Liver (tissue), 9 donors: ENCODE data around the gene PDE4D. TPM values are rescaled to one million over a fixed set of nuclear protein-coding genes. Genes with fewer than 3 reads are reported as not detected.

Source experiments
- DNase-seq: peaks from one replicate; pipeline ENCODE4 v3.0.0-alpha.2; 2017; ENCODE audit warnings: low spot score
- H3K27ac ChIP-seq, 2 donors: one replicate each; pipeline ENCODE4 v1.7.0; 2013; ENCODE audit warnings: inconsistent platforms in 2 of 2, low read length in 2 of 2, control low read depth in 1 of 2, low read depth in 1 of 2, mild to moderate bottlenecking in 1 of 2
- H3K27me3 ChIP-seq, 4 donors: one replicate each; pipeline versions ENCODE4 v1.6.1 to v1.7.0; 2013; ENCODE audit warnings: low read length in 3 of 4, inconsistent platforms in 1 of 4, mild to moderate bottlenecking in 1 of 4, moderate library complexity in 1 of 4; ENCODE audit not compliant: control insufficient read depth in 4 of 4, insufficient read depth in 4 of 4
- H3K36me3 ChIP-seq, 4 donors: one replicate each; pipeline versions ENCODE4 v1.6.1 to v1.7.0; 2013; ENCODE audit warnings: low read length in 3 of 4, mild to moderate bottlenecking in 3 of 4, low read depth in 1 of 4, moderate library complexity in 1 of 4; ENCODE audit not compliant: control insufficient read depth in 4 of 4, insufficient read depth in 3 of 4
- H3K4me1 ChIP-seq, 4 donors: one replicate each; pipeline versions ENCODE4 v1.6.1 to v1.7.0; 2013; ENCODE audit warnings: low read length in 3 of 4, mild to moderate bottlenecking in 3 of 4, moderate library complexity in 1 of 4; ENCODE audit not compliant: control insufficient read depth in 4 of 4, insufficient read depth in 4 of 4
- H3K4me3 ChIP-seq, 3 donors: one replicate each; pipeline versions ENCODE4 v1.6.1 to v1.7.0; 2013; ENCODE audit warnings: low read length in 3 of 3, control low read depth in 1 of 3, low read depth in 1 of 3, mild to moderate bottlenecking in 1 of 3
- H3K9ac ChIP-seq, 2 donors: one replicate each; pipeline ENCODE4 v1.7.0; 2013; ENCODE audit warnings: low read length in 2 of 2, mild to moderate bottlenecking in 2 of 2, moderate library complexity in 2 of 2, control low read depth in 1 of 2, low read depth in 1 of 2
- H3K9me3 ChIP-seq, 4 donors: one replicate each; pipeline versions ENCODE4 v1.6.1 to v1.7.0; 2013; ENCODE audit warnings: low read length in 3 of 4; ENCODE audit not compliant: control insufficient read depth in 4 of 4
- EGR1 ChIP-seq, 2 donors: IDR thresholded peaks; 2 replicates each; pipeline ENCODE4 v1.6.1; 2016 to 2018; ENCODE audit warnings: antibody characterized with exemption in 2 of 2, low read depth in 2 of 2
- FOXA1 ChIP-seq: IDR thresholded peaks from 2 replicates; pipeline ENCODE4 v1.6.1; 2016; ENCODE audit warnings: antibody characterized with exemption
- FOXA2 ChIP-seq: IDR thresholded peaks from 2 replicates; pipeline ENCODE4 v1.6.1; 2016; ENCODE audit warnings: antibody characterized with exemption
- GABPA ChIP-seq, 2 donors: IDR thresholded peaks in 1 of 2; conservative IDR thresholded peaks in 1 of 2; 2 replicates each; pipeline ENCODE4 v1.6.1; 2016; ENCODE audit warnings: antibody characterized with exemption in 2 of 2, mild to moderate bottlenecking in 1 of 2, moderate library complexity in 1 of 2
- HNF4A ChIP-seq, 2 donors: conservative IDR thresholded peaks; 2 replicates each; pipeline ENCODE4 v1.6.1; 2016; ENCODE audit warnings: antibody characterized with exemption in 2 of 2, mild to moderate bottlenecking in 2 of 2
- HNF4G ChIP-seq: IDR thresholded peaks from 2 replicates; pipeline ENCODE4 v1.6.1; 2016; ENCODE audit warnings: antibody characterized with exemption
- JUND ChIP-seq, 2 donors: IDR thresholded peaks; 2 replicates each; pipeline ENCODE4 v1.6.1; 2016; ENCODE audit warnings: antibody characterized with exemption in 2 of 2
- NR2F2 ChIP-seq: IDR thresholded peaks from 2 replicates; pipeline ENCODE4 v1.6.1; 2016; ENCODE audit warnings: antibody characterized with exemption
- RAD21 ChIP-seq, 2 donors: IDR thresholded peaks; 2 replicates each; pipeline ENCODE4 v1.6.1; 2016; ENCODE audit warnings: antibody characterized with exemption in 2 of 2, mild to moderate bottlenecking in 2 of 2
- RXRA ChIP-seq, 2 donors: IDR thresholded peaks; 2 replicates each; pipeline ENCODE4 v1.6.1; 2017 to 2018; ENCODE audit warnings: antibody characterized with exemption in 2 of 2, mild to moderate bottlenecking in 1 of 2
- SP1 ChIP-seq: IDR thresholded peaks from 2 replicates; pipeline ENCODE4 v1.6.1; 2018; ENCODE audit warnings: antibody characterized with exemption, mild to moderate bottlenecking
- TAF1 ChIP-seq: conservative IDR thresholded peaks from 2 replicates; pipeline ENCODE4 v1.6.1; 2016; ENCODE audit warnings: antibody characterized with exemption, mild to moderate bottlenecking
- YY1 ChIP-seq: IDR thresholded peaks from 2 replicates; pipeline ENCODE4 v1.6.1; 2016; ENCODE audit warnings: antibody characterized with exemption, mild to moderate bottlenecking
- WGBS: extraction: QIAGEN DNeasy Blood & Tissue Kit; methylation state at CpG from one replicate; pipeline ENCODE4 v1.1.7; 2013; 5-methylcytosine and 5-hydroxymethylcytosine counted together
- polyA plus RNA-seq, 2 donors: library from polyadenylated mRNA; stranded (reverse) in 1 of 2; unstranded in 1 of 2; fragments of 200-250 nt in 1 of 2; fragments of >200 nt in 1 of 2; fragmentation: Nextera tagmentation in 1 of 2; extraction: Ambion mirVana in 1 of 2; gene quantifications; one replicate each; pipeline versions ENCODE4 v1.2.1 to v1.2.3, GENCODE V29; 2013 to 2015
- total RNA-seq, 2 donors: library from RNA; depleted of rRNA; stranded (reverse); fragments of >200 nt; gene quantifications; one replicate each; pipeline ENCODE4 v1.2.3, GENCODE V29; 2014
- TF ChIP-seq, protein P1 (sequence below): IDR thresholded peaks from 2 replicates; pipeline ENCODE4 v1.6.1; 2016; ENCODE audit warnings: antibody characterized with exemption
- TF ChIP-seq, protein P2 (sequence below): IDR thresholded peaks from 2 replicates; pipeline ENCODE4 v1.6.1; 2016; ENCODE audit warnings: antibody characterized with exemption
- TF ChIP-seq, protein P3 (sequence below): IDR thresholded peaks from 2 replicates; pipeline ENCODE4 v1.6.1; 2016; ENCODE audit warnings: antibody characterized with exemption, mild to moderate bottlenecking
- TF ChIP-seq, protein P4 (sequence below): fragments of 150-350 bp; IDR thresholded peaks from 2 replicates; pipeline ENCODE4 v1.5.1; 2017; ENCODE audit warnings: improper control_type of control experiment, low read depth, low read length; ENCODE audit not compliant: missing input control
- TF ChIP-seq, protein P5 (sequence below): IDR thresholded peaks from 2 replicates; pipeline ENCODE4 v1.6.1; 2016; ENCODE audit warnings: antibody characterized with exemption
- donor health status: healthy.
- donor health status: healthy.
- donor health status: healthy.
- donor health status: healthy.
- donor health status: healthy.

Gene PDE4D
- total and polyA plus RNA-seq, 4 donors = 0.67 to 11.9 (median 6.5) TPM

DNA sequence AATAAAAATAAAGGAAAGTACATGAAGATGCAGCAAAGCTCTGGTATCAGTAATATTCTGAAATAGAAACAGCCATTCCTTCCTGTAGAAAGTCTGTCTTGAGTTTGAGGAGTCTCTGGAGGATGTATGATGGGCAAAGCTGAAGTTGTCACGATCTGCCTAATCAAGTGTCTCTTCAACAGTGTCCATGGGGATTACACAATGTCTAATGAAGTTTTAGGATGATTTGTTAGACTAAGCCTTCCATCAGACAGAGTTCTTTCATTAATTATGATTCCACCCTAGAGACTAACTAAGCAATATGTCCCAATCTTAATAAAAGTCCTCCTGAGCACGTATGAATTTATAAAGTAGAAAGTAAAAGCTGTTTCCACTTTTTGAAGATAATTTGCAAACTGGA, 26.9 kb downstream of the PDE4D start:
- 66% methylated on average over 2 of the region's 2 CpGs for WGBS
- Histone ChIP-seq H3K27me3 (peaks cover 0 to 4% (median 0%) of the 10 kb centered on the region in 4 donors), H3K36me3 (no peaks in the 10 kb centered on the region), H3K4me3 (no peak overlapping the region), H3K27ac (no peak overlapping the region), H3K9me3 (no peaks in the 10 kb centered on the region), H3K4me1 (peaks cover 3 to 14% (median 11%) of the 10 kb centered on the region in 4 donors), H3K9ac (no peak overlapping the region)
- TF ChIP-seq, protein P1, sequence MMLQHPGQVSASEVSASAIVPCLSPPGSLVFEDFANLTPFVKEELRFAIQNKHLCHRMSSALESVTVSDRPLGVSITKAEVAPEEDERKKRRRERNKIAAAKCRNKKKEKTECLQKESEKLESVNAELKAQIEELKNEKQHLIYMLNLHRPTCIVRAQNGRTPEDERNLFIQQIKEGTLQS = no peak
- TF ChIP-seq TAF1 = no peak
- TF ChIP-seq NR2F2 = no peak
- no peak for TF ChIP-seq FOXA2
- no peak for TF ChIP-seq YY1
- TF ChIP-seq GABPA (IDR thresholded peaks at IDR 0.05 in 1 of 2, conservative IDR thresholded peaks at IDR 0.05 in 1 of 2) = no peak
- TF ChIP-seq, protein P2, sequence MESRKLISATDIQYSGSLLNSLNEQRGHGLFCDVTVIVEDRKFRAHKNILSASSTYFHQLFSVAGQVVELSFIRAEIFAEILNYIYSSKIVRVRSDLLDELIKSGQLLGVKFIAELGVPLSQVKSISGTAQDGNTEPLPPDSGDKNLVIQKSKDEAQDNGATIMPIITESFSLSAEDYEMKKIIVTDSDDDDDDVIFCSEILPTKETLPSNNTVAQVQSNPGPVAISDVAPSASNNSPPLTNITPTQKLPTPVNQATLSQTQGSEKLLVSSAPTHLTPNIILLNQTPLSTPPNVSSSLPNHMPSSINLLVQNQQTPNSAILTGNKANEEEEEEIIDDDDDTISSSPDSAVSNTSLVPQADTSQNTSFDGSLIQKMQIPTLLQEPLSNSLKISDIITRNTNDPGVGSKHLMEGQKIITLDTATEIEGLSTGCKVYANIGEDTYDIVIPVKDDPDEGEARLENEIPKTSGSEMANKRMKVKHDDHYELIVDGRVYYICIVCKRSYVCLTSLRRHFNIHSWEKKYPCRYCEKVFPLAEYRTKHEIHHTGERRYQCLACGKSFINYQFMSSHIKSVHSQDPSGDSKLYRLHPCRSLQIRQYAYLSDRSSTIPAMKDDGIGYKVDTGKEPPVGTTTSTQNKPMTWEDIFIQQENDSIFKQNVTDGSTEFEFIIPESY = no peak
- no peak for TF ChIP-seq HNF4A (conservative IDR thresholded peaks at IDR 0.05)
- TF ChIP-seq, protein P3, sequence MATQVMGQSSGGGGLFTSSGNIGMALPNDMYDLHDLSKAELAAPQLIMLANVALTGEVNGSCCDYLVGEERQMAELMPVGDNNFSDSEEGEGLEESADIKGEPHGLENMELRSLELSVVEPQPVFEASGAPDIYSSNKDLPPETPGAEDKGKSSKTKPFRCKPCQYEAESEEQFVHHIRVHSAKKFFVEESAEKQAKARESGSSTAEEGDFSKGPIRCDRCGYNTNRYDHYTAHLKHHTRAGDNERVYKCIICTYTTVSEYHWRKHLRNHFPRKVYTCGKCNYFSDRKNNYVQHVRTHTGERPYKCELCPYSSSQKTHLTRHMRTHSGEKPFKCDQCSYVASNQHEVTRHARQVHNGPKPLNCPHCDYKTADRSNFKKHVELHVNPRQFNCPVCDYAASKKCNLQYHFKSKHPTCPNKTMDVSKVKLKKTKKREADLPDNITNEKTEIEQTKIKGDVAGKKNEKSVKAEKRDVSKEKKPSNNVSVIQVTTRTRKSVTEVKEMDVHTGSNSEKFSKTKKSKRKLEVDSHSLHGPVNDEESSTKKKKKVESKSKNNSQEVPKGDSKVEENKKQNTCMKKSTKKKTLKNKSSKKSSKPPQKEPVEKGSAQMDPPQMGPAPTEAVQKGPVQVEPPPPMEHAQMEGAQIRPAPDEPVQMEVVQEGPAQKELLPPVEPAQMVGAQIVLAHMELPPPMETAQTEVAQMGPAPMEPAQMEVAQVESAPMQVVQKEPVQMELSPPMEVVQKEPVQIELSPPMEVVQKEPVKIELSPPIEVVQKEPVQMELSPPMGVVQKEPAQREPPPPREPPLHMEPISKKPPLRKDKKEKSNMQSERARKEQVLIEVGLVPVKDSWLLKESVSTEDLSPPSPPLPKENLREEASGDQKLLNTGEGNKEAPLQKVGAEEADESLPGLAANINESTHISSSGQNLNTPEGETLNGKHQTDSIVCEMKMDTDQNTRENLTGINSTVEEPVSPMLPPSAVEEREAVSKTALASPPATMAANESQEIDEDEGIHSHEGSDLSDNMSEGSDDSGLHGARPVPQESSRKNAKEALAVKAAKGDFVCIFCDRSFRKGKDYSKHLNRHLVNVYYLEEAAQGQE = no peak
- TF ChIP-seq SP1 = no peak
- TF ChIP-seq JUND (IDR thresholded peaks at IDR 0.05) = no peak
- TF ChIP-seq EGR1 (IDR thresholded peaks at IDR 0.05; ENCODE audit: low read depth in 2 of 2) = no peak
- TF ChIP-seq, protein P4, sequence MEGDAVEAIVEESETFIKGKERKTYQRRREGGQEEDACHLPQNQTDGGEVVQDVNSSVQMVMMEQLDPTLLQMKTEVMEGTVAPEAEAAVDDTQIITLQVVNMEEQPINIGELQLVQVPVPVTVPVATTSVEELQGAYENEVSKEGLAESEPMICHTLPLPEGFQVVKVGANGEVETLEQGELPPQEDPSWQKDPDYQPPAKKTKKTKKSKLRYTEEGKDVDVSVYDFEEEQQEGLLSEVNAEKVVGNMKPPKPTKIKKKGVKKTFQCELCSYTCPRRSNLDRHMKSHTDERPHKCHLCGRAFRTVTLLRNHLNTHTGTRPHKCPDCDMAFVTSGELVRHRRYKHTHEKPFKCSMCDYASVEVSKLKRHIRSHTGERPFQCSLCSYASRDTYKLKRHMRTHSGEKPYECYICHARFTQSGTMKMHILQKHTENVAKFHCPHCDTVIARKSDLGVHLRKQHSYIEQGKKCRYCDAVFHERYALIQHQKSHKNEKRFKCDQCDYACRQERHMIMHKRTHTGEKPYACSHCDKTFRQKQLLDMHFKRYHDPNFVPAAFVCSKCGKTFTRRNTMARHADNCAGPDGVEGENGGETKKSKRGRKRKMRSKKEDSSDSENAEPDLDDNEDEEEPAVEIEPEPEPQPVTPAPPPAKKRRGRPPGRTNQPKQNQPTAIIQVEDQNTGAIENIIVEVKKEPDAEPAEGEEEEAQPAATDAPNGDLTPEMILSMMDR = no peak
- TF ChIP-seq, protein P5, sequence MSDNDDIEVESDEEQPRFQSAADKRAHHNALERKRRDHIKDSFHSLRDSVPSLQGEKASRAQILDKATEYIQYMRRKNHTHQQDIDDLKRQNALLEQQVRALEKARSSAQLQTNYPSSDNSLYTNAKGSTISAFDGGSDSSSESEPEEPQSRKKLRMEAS = no peak
- no peak for TF ChIP-seq RXRA (IDR thresholded peaks at IDR 0.05)
- no peak for TF ChIP-seq FOXA1
- TF ChIP-seq HNF4G = no peak
- no peak for TF ChIP-seq RAD21 (IDR thresholded peaks at IDR 0.05)
- DNase-seq = no peak
